Spleen (tissue), 11 donors: ENCODE results near the gene MYEOV. TPM values are rescaled to one million over a fixed set of nuclear protein-coding genes. Genes with fewer than 3 reads are reported as not detected.

Source experiments
- DNase-seq: peaks from one replicate; pipeline ENCODE4 v3.0.0-alpha.2; 2020
- H3K27ac ChIP-seq, 8 donors: fragments of 200-600 bp; sonication (generic) in 7 of 8; 1 replicate in 4 of 8; 2 replicates in 4 of 8; pipeline versions ENCODE4 v1.5.0 to v1.8.0; 2016 to 2021; ENCODE audit warnings: inconsistent platforms in 4 of 8, mild to moderate bottlenecking in 4 of 8, moderate library complexity in 1 of 8
- H3K27me3 ChIP-seq, 7 donors: fragments of 200-600 bp; sonication (generic) in 6 of 7; replicated peaks in 1 of 7; 1 replicate in 4 of 7; 2 replicates in 3 of 7; pipeline versions ENCODE4 v1.5.0 to v1.8.0; 2016 to 2021; ENCODE audit warnings: inconsistent platforms in 3 of 7, mild to moderate bottlenecking in 1 of 7
- H3K36me3 ChIP-seq, 6 donors: fragments of 200-600 bp; sonication (generic) in 5 of 6; 1 replicate in 4 of 6; 2 replicates in 2 of 6; pipeline versions ENCODE4 v1.5.0 to v1.8.0; 2016 to 2021; ENCODE audit warnings: inconsistent platforms in 2 of 6
- H3K4me1 ChIP-seq, 6 donors: fragments of 200-600 bp; sonication (generic) in 5 of 6; 1 replicate in 3 of 6; 2 replicates in 3 of 6; pipeline versions ENCODE4 v1.5.0 to v1.8.0; 2016 to 2021; ENCODE audit warnings: inconsistent platforms in 3 of 6
- H3K4me3 ChIP-seq, 8 donors: fragments of 200-600 bp; sonication (generic) in 7 of 8; 1 replicate in 4 of 8; 2 replicates in 4 of 8; pipeline versions ENCODE4 v1.5.0 to v1.8.0; 2016 to 2021; ENCODE audit warnings: inconsistent platforms in 4 of 8, mild to moderate bottlenecking in 4 of 8, moderate library complexity in 2 of 8
- H3K9me3 ChIP-seq, 8 donors: fragments of 200-600 bp; sonication (generic) in 7 of 8; 1 replicate in 4 of 8; 2 replicates in 4 of 8; pipeline versions ENCODE4 v1.5.0 to v1.8.0; 2016 to 2021; ENCODE audit warnings: inconsistent platforms in 4 of 8
- CTCF ChIP-seq, 11 experiments: fragments of 200-600 bp in 7 of 11; fragments of 450-650 bp in 4 of 11; sonication (generic) in 4 of 11; IDR thresholded peaks in 8 of 11; conservative IDR thresholded peaks in 3 of 11; 1 replicate in 7 of 11; 2 replicates in 4 of 11; pipeline versions ENCODE4 v1.4.0 to v1.8.0; 2016 to 2021; ENCODE audit warnings: antibody characterized with exemption in 11 of 11, inconsistent platforms in 4 of 11, mild to moderate bottlenecking in 1 of 11
- POLR2A ChIP-seq, 3 donors: fragments of 450-650 bp; IDR thresholded peaks; one replicate each; pipeline ENCODE4 v1.5.1; 2017; ENCODE audit warnings: antibody characterized with exemption in 3 of 3, mild to moderate bottlenecking in 1 of 3
- POLR2AphosphoS5 ChIP-seq, 3 donors: sonication (generic); formaldehyde crosslinking; IDR thresholded peaks; one replicate each; pipeline ENCODE4 v1.5.1; 2017; ENCODE audit warnings: antibody characterized with exemption in 3 of 3
- WGBS, 5 donors: extraction: QIAGEN DNeasy Blood & Tissue Kit in 3 of 5; methylation state at CpG; one replicate each; pipeline versions ENCODE4 v1.1.5 to v1.1.7; 2013 to 2018; 5-methylcytosine and 5-hydroxymethylcytosine counted together
- intact Hi-C: fragments of 100-400 bp; cut with DNase I; formaldehyde crosslinking; loops from one replicate; pipeline ENCODE4 v1.15.0; 2023; ENCODE audit warnings: low total_unique reads
- polyA plus RNA-seq, 3 donors: library from polyadenylated mRNA; stranded (reverse); fragments of 200-250 nt; gene quantifications; one replicate each; pipeline ENCODE4 v1.2.1, GENCODE V29; 2013
- total RNA-seq, 7 donors: library from RNA; depleted of rRNA in 3 of 7; stranded (reverse); fragments of >200 nt in 3 of 7; fragmentation: NEBNext Ultra II Directional in 4 of 7; extraction: Animal tissue kit (Norgen Biotek cat#: 25700) in 4 of 7; gene quantifications; one replicate each; pipeline versions ENCODE4 v1.1.0 to v1.2.1, GENCODE V29; 2016 to 2021
- donor health status: healthy with polysubstance abuse.
- donor health status: DM: no; HTN: no; CAD: no; lungs with moderate emphysema.
- donor health status: DM: no; HTN: no; CAD: no.
- donor health status: Bipolar disorder and iron deficiency.
- donor health status: healthy.
- donor health status: DM: no; HTN: no; CAD: no.
- donor health status: DM: yes; HTN: yes; CAD: no.

Gene MYEOV
- total and polyA plus RNA-seq, 10 donors = 0.06 to 1.4 (median 0.47) TPM; not detected in 2

GRCh38 chr11:69296890-69297786, 3.2 kb downstream of the MYEOV start:
- DNase-seq = peak; percentile 95
- Histone ChIP-seq H3K36me3 (no peaks in the 10 kb centered on the region), H3K4me1 (peaks cover 33 to 97% (median 79%) of the 10 kb centered on the region in 6 donors), H3K4me3 (peak overlapping the region in 7 of 8 donors; percentile 10 to 64 (median 27)), H3K27ac (peak overlapping the region; percentile 72 to 88 (median 86)), H3K27me3 (no peaks in the 10 kb centered on the region), H3K9me3 (peaks cover 0 to 2% (median 0%) of the 10 kb centered on the region in 8 donors)
- WGBS, 5 donors = 1 to 4% (median 1%) methylated on average over 18 of the region's 18 CpGs
- intact Hi-C loops = no loop called here
- TF ChIP-seq POLR2A (IDR thresholded peaks at IDR 0.05) (no peak), CTCF (IDR thresholded peaks at IDR 0.05 in 8 of 11, conservative IDR thresholded peaks at IDR 0.05 in 3 of 11) (no peak), POLR2AphosphoS5 (IDR thresholded peaks at IDR 0.05) (peak; percentile 86 to 95 (median 86))

DNA sequence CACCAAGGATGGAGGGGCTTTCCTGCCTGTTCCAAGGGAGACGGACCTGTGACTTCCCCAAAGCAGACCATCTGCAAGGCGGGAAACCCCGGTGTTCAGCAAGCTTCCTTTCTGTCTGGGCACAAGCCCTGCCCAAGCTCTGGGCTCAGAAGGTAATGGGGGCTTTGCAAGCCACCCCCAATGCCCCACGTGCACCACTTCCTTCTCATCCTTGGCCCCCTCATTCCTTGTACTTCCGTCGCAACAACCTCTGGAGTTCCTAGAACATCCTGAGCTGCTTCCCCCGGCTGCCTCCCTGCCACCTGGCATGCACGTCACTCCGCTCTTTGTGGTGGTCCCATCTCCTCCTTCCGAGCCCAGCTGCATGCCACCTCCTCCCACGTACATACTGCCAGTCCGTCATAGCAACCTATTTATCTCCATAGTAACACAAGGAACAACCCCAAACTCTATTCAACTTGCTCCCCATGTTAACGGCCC, 3.9 kb downstream of the MYEOV start:
- H3K27ac ChIP-seq = peak overlapping the region; percentile 72 to 88 (median 86)
- no peak for TF ChIP-seq POLR2A (IDR thresholded peaks at IDR 0.05)
- no peak for TF ChIP-seq POLR2AphosphoS5 (IDR thresholded peaks at IDR 0.05)
- no peak for TF ChIP-seq CTCF (IDR thresholded peaks at IDR 0.05 in 8 of 11, conservative IDR thresholded peaks at IDR 0.05 in 3 of 11)
- H3K36me3 ChIP-seq = no peaks in the 10 kb centered on the region
- intact Hi-C loops = no loop called here
- WGBS, 5 donors = 3 to 12% (median 6%) methylated on average over 13 of the region's 13 CpGs
- peak; percentile 82 for DNase-seq
- peaks cover 33 to 95% (median 79%) of the 10 kb centered on the region in 6 donors for H3K4me1 ChIP-seq
- peak overlapping the region in 6 of 8 donors; percentile 10 to 64 (median 30) for H3K4me3 ChIP-seq
- H3K27me3 ChIP-seq = no peaks in the 10 kb centered on the region
- peaks cover 0 to 2% (median 0%) of the 10 kb centered on the region in 8 donors for H3K9me3 ChIP-seq

GRCh38 chr11:69298267-69299022, 4.5 kb downstream of the MYEOV start:
- Histone ChIP-seq H3K27me3 (no peaks in the 10 kb centered on the region), H3K9me3 (peaks cover 0 to 2% (median 0%) of the 10 kb centered on the region in 8 donors), H3K36me3 (no peaks in the 10 kb centered on the region), H3K27ac (peak overlapping the region; percentile 72 to 88 (median 86)), H3K4me3 (peak overlapping the region in 6 of 8 donors; percentile 4 to 64 (median 30)), H3K4me1 (peaks cover 33 to 88% (median 73%) of the 10 kb centered on the region in 6 donors)
- intact Hi-C loops = no loop called here
- 5 to 14% (median 11%) methylated on average over 17 to 22 of the region's 22 CpGs for WGBS, 5 donors
- DNase-seq = peak; percentile 93
- TF ChIP-seq CTCF (IDR thresholded peaks at IDR 0.05 in 8 of 11, conservative IDR thresholded peaks at IDR 0.05 in 3 of 11) (peak in 2 of 11 experiments; percentile 15 to 32), POLR2AphosphoS5 (IDR thresholded peaks at IDR 0.05) (peak; percentile 77 to 87 (median 83)), POLR2A (IDR thresholded peaks at IDR 0.05) (no peak)
